ENCODE results near the gene CAPZA1. TPM values are rescaled to one million over a fixed set of nuclear protein-coding genes. Genes with fewer than 3 reads are reported as not detected.

Gene CAPZA1
- total RNA-seq, 1 experiment from 2014 or later, result 108 TPM

DNA sequence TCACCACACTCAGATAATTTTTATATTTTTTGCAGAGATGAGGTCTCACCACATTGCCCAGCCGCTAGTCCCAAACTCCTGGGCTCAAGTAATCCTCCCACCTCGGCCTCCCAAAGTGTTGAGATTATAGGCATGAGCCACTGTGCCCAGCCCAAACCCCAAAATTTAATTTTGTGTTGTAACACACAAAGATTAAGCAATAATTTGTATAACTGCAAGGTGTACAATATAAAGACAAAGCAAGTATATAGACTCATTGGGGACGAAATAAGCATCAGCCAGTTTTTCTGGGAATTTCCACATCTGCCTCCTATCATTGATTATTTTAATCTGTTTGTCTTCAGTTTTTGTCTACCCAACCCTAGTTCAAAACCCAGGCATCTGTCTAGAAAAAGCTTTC, 43.4 kb upstream of the CAPZA1 start:
- Mint-ChIP-seq H3K4me1 (no peaks in the 10 kb centered on the region), H3K27me3 (ENCODE audit: low read depth) (no peaks in the 10 kb centered on the region), H3K9me3 (peaks cover 0 to 3% of the 10 kb centered on the region in 2 experiments; a peak in 1 of 5 replicates), H3K36me3 (ENCODE audit: insufficient read depth in 1 of 3, low read depth in 3 of 3) (peaks cover 9 to 38% (median 37%) of the 10 kb centered on the region in 3 experiments), H3K27ac (no peak overlapping the region), H3K4me3 (no peak overlapping the region)
- Histone ChIP-seq H3K27ac (ENCODE audit: insufficient read length, low read depth, low read length) (no peak overlapping the region), H3K14ac (ENCODE audit: insufficient read depth, low read length) (no peak overlapping the region), H3K56ac (ENCODE audit: insufficient read length, low read depth, low read length) (no peak overlapping the region), H2BK120ac (ENCODE audit: low read depth, low read length, poor library complexity, severe bottlenecking) (no peak overlapping the region), H3K4me1 (ENCODE audit: insufficient read depth, low read length) (no peaks in the 10 kb centered on the region), H3K23me2 (ENCODE audit: insufficient read length, low read depth, low read length, poor library complexity, severe bottlenecking) (no peaks in the 10 kb centered on the region), H3K4me2 (ENCODE audit: insufficient read depth, insufficient read length, low read length) (no peak overlapping the region), H3K23ac (ENCODE audit: insufficient read length, low read depth, low read length) (no peak overlapping the region), H3K79me2 (ENCODE audit: insufficient read depth, low read length) (no peaks in the 10 kb centered on the region), H2AK5ac (ENCODE audit: insufficient read length, low read length) (no peak overlapping the region), H4K8ac (replicated peaks; ENCODE audit: insufficient read length, low read depth, low read length) (no peak overlapping the region), H4K91ac (ENCODE audit: insufficient read length, low read depth, low read length) (no peak overlapping the region), H4K5ac (ENCODE audit: insufficient read length, low read depth, low read length) (no peak overlapping the region), H2BK15ac (ENCODE audit: low read depth, low read length) (no peak overlapping the region), H2BK20ac (ENCODE audit: low read depth, low read length, poor library complexity, severe bottlenecking) (no peak overlapping the region), H2BK12ac (ENCODE audit: insufficient read length, low read depth, low read length) (no peak overlapping the region), H3K9ac (ENCODE audit: extremely low read depth, insufficient read length, low read length) (no peak overlapping the region), H3K9me3 (ENCODE audit: control insufficient read depth, low read depth, low read length) (no peaks in the 10 kb centered on the region), H3K18ac (ENCODE audit: insufficient read length, low read depth, low read length) (no peak overlapping the region), H3T11ph (ENCODE audit: low read length) (no peak overlapping the region), H3K27me3 (ENCODE audit: insufficient read depth, low read length) (no peaks in the 10 kb centered on the region), H2BK5ac (ENCODE audit: insufficient read length, low read length) (no peak overlapping the region), H3K4ac (ENCODE audit: low read depth, low read length) (no peak overlapping the region), H3K79me1 (ENCODE audit: insufficient read depth, low read depth, low read length, poor library complexity, severe bottlenecking) (no peaks in the 10 kb centered on the region), H2AFZ (ENCODE audit: low read length) (no peak overlapping the region), H4K20me1 (ENCODE audit: control insufficient read depth, insufficient read depth, insufficient read length) (no peaks in the 10 kb centered on the region)
- TF ChIP-seq, protein P1, sequence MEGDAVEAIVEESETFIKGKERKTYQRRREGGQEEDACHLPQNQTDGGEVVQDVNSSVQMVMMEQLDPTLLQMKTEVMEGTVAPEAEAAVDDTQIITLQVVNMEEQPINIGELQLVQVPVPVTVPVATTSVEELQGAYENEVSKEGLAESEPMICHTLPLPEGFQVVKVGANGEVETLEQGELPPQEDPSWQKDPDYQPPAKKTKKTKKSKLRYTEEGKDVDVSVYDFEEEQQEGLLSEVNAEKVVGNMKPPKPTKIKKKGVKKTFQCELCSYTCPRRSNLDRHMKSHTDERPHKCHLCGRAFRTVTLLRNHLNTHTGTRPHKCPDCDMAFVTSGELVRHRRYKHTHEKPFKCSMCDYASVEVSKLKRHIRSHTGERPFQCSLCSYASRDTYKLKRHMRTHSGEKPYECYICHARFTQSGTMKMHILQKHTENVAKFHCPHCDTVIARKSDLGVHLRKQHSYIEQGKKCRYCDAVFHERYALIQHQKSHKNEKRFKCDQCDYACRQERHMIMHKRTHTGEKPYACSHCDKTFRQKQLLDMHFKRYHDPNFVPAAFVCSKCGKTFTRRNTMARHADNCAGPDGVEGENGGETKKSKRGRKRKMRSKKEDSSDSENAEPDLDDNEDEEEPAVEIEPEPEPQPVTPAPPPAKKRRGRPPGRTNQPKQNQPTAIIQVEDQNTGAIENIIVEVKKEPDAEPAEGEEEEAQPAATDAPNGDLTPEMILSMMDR (conservative IDR thresholded peaks at IDR 0.05), result no peak
- DNase-seq, result no peak
- no CpG with 5 or more reads among the region's 3 CpGs for WGBS (ENCODE audit: extremely low coverage, insufficient read length, low lambda C conversion rate)

All from H9 (cell line).